Stimulated activated CD4-positive, alpha-beta T cell treated with anti-CD3 and anti-CD28 coated beads, TNF-alpha, amount 100 ng/mL, for 48 hours (primary cell): ENCODE data around the gene PIK3C3.

Source experiments
- DNase-seq, 3 donors: peaks; one replicate each; pipeline ENCODE4 v3.0.0-alpha.2; 2020; ENCODE audit warnings: low read depth in 3 of 3

Gene PIK3C3

DNA sequence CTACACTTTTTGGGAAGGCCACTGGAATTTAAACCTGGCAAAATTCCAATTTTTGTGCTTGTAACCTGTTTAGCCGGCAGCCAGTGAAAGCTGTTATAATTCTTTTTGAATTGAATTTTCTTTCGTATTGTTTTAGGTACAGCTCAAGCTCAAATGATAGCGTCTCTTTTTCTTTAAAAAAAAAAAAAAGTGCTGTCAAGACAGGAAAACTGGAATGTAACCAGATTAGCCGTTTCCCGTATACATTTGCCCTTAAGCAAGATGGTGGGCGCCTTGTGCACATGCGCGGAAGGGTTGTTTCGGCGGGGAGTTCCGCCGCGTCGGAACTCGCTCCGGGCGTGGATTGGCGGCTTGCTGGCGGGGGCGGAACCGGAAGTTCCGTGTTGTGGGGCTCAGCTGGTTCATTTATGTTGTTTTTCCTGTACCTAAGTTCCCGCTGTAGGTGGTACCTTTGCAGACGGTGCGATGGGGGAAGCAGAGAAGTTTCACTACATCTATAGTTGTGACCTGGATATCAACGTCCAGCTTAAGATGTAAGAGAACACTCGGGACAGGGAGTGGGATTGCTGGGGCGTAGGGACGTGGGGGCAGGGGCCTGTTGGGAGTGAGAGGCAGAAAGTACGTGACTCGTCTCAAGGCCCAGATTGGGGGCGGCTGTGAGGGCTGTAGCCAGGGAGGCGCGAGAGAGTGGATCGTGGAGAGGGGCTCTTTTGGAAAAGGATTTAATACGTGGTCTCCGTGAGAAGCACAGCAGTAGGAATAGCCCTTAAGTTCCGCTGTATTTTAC is at the start of gene PIK3C3:
PIK3C3 (plus strand) TSS at position 408 of the 787 bp plus-strand sequence; CDS start at position 466, 58 bp downstream.
- DNase-seq: peak; percentile 92 to 93 (median 92)

DNA sequence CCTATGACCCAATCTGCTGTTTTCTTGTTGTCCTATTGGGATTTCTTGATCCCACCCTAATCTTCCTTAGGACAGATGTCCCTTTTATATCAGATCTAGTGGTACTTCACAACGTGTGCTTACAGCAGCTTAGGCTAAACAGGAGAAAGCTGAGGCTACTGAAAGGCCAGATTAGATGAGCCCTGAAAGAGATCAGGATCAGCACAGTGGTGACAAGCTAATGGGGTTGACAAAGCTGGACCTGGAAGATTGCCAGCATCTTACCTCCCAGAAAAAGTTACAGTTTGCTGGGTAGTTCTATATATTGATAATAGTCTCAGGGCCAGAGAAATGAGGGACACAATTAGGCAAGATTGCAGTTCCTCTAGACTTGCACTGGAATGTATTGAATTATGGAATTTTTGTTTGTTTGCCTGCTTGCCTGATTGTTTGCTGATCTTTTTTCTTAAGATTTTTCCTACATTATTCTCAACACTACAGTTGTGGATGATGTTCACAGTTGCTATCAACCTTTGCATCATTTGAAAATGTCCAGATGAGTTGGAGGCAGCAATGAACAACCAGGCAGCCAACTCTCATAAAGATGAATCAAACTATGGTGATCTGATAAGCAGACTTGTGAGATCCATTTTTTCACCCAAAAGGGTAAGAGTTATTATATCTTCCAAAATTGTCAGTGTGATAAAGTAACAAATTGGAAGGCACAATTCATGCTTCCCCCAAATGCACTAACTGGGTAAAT is 49.1 kb upstream of the PIK3C3 start:
- DNase-seq: no peak

DNA sequence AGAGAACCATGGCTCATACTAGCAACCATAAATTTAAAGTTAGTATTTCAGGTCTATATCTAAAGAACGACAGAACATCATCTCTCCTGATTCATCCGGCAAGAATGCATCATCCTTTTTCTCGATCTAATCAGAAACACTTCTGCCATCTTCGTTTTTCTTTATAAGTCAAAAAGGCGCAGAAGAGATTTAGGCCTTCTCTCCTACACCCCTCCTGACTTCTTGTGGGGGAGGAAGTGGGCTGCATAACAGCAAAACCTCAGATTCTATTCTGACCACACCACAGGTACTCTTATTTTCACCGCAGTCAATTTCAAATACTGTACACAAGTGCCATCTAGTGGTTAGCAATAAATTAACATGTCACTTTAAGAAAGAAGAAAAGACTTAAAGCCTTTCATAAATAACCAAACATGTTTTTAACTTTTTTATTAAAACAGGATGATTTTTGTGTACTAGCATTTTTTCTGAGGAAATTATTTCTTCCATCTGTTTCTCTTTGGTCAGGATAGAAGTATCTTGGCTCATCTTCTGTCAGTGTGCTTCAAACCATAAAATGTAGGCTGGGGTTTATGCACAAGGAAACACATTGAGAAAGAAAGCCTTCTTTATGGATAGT is 48.4 kb upstream of the PIK3C3 start:
- peak in 2 of 3 donors; percentile 11 to 15 for DNase-seq

DNA sequence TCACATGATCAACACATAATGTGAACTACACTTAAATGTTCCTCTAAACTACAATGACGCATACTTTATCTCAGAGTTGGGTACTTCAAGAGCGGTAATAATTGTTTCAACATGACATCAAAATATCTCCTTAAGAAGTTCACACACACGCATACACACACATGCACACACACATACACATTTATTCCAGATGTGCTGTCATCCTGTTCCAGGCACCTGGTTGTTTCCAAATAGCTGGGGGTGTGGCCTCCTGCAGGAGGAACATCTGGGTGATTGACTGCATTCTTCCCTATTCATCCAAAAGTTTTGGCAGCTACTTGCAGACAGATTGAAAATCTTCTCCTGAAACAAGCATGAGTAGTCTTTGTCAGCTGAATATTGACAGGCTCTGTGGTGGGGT is 37.9 kb upstream of the PIK3C3 start:
- DNase-seq: no peak

DNA sequence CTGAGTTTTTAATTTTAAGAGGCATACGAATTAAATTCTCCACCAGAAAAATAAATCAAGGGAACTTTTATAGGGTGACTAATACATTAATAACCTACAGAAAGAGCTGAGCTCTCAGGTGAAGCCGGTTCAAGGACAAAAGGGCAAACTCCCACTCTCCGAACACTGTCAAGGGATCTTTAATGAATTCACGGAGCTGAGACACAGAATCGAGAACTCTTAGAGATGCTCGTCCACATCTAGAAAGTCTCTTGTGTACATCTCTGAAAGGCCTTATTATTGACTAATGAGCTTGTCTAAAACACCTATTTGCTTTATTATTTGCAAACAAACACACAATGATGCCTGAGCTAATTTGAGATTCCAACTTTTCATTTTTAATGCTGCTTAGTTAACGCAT is 33.3 kb upstream of the PIK3C3 start:
- DNase-seq: no peak

DNA sequence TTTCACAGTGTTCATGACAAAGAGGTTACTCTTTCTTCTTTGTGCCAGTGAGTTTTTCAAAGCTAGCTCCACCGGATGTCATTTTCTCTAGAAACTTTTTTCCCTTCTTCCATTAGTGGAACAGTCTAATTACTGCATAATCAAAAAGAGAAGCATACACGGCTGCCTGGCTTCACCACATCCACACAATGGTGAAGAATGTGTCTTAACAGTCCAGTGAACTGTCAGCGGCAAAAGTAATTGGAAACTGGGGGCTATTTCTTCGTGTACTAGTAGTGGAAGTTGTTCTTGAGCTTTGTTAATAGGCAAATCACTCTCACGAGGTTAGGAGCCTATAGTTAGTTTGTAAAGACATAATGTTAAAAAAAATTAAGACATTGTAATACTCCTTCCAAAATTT is 32.9 kb upstream of the PIK3C3 start:
- DNase-seq: no peak

DNA sequence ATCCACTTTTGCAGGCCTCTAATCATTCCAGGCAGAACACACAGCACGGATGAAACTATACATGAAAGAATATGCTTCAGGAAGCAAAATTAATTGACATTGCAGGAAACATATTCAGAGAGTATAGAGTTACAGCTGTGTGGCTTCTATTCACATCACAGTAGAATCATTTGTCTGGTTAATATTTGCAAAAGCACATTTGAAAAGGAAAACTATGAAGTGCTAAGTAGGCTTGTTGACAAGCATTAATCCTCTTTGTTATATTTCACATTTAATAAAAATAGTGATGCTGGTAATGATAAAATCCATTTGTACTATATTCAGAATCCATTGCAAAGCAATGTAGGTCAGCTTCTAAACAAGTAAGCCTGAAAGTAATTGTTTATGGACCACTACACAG is 32.2 kb upstream of the PIK3C3 start:
- DNase-seq: no peak

DNA sequence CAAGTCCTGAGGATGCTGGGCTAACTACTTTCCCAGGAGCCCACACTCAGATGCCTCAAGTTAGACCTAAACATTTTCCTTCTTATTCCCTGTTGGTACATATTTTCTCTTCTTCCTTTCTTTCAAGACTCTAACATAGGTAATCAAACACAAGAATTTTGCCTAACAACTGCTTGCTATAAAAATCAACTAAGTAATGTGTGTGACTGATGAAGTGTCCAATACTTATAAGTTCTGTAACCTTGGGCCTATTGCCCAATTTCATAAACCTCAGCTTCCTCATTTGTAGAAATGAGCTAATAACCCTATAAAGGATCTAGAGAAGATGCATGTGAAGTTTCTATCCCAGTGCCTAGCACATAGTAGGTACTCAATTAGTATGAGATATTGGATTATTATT is 31.6 kb upstream of the PIK3C3 start:
- DNase-seq: no peak

DNA sequence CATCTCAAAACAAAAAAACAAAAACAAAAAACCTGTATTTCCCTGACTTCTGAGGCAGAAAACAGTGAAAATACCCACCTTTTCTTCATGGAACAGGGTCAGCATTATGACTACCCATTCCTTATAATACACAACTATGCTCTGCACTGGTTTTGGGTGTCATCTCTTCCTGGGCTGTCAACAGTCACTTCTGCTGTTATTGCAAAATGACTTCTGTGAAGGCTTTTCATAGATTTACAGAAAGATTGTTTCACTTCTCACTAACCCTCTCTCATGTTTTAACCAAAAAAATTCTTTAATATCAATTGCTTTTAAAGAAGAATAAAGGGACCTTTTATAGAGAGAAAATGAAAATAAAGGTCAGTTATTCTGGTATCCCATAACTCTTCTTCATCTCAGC is 26.5 kb upstream of the PIK3C3 start:
- no peak for DNase-seq

DNA sequence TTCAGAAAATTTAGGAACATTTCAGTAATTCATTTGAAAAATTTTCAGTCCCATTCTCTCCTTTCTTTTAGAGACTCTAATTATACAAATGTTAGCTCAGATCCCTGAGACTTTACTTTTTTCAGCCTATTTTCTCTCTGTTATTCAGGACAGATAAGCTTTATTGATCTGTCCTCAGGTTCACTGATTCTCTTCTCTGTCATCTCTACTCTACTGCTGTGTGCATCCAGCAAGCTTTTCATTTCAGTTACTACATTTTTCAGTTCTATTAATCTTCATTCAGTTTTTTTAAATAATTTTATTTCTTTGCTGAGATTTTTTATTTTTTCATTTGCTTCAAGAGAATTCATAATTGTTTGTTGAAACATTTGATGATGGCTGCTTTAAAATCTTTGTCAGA is 22.1 kb upstream of the PIK3C3 start:
- DNase-seq: no peak

DNA sequence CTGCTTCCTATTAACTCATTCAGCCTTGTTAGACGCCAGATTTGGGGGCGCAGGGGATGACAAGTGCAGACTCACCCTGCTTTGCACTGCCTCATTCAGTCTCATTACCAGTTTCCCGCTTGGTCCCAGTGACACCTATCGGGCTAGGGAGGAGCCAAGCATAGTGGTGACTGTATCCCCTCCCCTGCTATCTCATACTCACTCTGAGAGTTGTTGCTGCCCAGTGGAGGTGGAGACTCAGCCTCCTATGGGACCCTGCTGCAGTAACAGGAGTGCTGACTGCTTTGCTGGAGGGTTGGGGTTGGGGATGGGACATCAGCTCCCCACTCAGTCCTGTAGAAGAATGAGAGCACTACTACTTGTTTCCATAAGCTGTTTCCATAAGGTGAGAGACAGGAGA is 21.3 kb upstream of the PIK3C3 start:
- DNase-seq: no peak

DNA sequence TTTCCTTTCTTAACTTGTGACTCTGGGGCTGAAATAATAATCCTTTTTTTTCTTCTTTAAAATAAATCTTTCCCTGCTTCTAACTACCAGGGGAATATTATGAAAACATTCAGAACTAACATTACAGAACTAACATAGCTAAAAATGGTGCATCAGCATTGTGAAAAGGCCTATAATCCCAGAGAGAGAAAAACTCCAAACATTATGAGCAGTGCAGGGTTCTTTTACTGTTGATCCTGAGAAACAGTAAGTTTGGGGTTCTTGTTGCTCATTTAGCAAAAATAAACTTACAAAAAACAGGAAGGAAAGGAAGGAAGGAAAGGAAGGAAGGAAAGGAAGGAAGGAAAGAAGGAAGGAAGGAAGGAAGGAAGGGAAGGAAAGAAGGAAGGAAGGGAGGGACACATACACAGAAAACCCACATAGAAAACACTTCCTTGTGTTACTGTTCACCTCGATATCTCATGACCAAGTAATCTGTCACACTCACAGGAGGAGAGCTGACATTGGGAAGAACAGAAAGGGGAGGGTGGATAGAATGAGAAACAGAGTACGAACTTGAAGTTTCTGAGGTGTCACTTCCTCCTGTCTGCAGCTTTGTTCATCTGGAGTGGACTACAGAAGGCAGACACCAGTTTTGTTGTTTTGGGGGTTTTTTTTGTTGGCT is 18.4 kb upstream of the PIK3C3 start:
- DNase-seq: no peak

DNA sequence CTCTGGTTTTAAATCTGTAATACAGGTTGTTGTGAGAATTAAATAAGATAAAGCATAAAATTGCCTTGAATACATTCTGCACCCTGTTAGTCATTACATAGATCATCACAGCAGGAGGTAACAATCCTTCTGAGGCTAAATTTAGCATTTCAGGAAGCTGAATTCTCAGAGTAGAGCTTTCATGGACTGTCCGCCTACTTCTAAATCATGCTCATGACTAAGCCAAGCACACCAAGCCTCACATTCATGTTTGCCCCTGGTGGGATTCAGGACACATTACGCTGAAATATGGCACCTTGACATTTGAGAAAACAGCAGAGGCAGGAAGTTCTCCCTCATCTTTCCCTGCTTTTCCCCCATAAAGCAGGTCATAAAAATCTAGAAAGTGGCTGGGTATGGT is 16.6 kb upstream of the PIK3C3 start:
- DNase-seq: no peak

DNA sequence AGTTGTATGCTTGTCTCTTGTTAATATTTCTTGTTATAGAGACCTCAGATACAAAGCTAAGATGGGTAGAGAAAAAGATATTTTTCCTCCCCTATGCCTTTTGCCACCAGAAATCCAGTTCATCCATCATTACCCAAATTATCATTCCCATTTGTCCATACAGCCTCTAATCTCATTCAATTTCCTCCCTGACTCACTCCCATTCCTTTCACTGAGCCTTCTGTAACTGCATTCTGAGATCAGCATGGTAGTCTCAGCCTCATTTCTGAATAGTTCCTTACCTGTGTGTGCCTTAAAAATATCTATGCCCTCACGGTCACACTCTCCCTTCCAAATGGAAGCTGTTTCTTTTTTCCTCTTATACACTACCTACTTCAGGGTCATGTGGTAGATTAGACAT is 15.7 kb upstream of the PIK3C3 start:
- no peak for DNase-seq

DNA sequence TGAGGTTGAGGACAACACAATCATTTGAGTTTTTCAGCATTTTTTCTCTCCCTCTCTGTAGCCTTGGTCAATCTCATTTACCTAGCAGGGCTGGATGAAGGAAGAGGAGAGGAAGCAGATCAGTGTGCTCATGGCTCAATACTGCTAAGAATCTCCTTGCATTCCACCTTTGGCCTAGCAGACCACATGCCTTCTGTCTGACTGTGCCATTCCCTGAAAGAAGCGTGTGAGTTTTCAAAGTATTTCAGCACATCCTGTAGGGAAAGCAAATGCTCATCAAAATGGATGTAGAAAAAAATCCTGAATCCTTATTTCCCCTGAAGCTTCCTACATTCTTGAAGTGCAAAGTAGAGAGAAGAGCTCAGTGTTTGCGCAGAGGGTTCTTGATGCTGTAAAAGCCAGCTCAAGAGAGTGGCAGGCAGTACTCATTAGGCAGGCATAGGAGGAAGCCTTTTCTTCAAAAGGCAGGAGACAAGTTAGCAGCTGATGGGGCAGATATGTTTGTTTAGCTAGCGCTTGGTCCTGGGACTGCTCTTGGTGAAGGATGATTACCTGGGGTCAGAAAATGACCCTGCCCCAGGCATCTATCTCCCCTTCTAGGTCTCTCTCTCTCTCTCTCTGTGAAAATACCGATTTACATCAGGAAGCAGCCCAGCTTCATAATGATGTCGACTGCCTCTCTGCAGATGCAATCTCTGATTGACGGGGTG is 14.4 kb upstream of the PIK3C3 start:
- DNase-seq: no peak

DNA sequence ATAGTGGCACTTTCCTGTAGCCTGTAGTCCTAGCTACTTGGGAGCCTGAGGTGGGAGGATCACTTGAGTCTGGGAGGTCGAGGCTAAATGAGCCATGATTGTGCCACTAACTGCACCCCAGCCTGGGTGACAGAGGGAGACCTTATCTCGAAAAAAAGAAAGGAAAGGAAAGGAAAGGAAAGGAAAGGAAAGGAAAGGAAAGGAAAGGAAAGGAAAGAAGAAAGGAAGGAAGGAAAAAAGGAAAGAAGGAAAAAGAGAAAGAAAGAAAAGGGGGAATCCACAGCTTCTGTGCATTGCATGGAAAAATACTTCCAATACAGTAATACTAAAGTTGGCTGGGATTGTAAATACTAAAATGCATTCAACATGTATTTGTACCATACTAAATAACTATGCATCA is 12.8 kb upstream of the PIK3C3 start:
- DNase-seq: no peak

DNA sequence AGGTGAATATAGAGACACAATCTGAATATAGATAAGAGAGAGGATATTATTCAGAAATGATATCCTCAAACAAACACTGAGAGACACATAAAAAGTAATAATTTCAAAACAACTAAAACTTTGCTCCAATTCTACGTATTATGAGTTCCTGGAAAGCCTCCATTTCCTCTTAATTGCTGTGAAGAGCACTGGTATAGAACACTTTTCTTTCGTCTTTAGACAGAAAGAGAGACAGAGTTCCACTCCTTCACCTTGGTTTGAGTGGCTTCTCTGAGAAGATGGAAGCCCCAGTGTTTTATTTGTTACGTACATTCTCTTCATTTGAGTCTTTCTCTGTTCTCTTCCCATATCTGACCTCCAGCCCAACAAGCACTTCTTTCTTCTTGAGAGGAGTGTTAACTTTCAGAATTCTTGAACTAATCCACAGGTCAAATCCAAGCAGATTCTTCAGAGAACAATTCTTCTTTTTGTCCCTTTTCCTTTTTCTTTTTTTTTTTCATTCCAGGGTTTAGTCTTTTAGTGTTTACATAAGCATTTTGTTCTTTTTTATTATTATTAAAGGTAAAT is 6.4 kb upstream of the PIK3C3 start:
- no peak for DNase-seq

DNA sequence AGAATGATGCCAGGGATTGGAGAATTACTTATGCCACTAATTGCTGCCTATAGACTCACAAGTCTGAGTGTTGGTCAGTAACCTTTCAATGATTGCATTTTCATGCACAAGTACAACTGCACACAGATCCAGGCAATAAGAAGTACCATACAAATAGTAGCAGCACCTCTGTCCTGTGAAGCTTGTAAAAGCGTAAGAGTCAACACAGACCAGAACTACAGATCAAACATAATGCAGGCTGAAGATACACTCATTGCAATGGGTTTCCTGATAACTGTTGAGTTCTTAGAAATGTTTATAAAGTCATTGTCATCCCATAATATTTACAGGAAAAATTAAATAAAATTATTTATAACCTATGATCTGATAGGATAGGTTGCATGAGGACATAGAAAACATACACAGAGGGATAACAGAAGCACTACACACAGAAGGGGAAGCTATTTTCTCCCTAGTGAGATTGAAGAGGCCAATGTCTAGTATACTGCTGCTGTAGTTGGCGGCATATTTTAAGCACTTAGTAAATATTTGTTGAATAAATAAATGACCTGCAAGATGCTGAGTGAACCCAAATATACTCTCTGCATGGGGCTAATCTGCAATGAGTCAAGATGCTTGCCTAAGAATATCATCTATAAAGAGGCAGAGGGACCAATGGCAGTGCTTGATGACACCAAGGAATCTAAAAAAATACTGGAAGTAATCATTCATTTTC is 5.7 kb upstream of the PIK3C3 start:
- no peak for DNase-seq

DNA sequence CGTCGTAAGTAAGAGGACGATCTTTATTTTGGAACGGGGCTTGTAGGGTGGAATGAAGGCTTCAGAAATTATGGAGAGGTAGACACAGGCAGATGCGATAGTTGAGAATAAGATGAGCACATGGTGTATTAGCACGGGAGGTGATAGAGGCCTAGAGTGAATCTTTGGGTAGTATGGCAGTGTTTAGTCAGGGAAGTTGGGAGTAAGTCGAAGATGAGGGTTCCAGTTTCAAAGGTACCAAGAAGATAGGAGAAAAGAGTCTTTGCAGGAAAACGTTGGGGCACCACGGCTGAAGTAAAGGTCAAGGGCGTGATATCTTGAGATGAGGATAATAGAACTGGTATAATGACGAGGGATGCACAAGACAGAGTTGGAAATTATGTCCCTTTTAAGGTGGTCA is 654 bp downstream of the PIK3C3 start:
- DNase-seq: no peak

DNA sequence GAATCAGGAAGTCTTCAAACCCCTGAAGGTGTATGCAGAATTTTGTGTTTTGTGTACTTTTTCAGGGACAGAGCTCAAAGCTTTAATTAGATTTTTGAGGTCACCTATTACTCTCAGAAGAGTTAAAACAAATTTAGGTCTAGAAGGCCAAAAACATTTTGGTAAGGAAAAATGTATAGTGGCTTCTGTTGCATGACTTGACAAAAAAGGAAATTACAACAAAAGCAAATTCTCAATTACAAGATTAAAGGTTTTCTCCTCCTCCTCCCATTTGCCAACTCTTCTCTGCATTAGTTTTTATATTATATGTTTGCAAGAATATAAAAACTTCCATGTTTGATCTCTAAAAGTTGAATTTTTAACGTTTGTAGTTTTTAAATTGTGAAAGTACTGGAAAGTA is 4.0 kb downstream of the PIK3C3 start:
- DNase-seq: no peak
